HG03060 (cell line): ENCODE results near the gene ST6GAL2.

Experiments
- ATAC-seq: cut with Tn5 transposase; IDR thresholded peaks from one replicate; pipeline ENCODE4 v1.9.1; 2021; ENCODE audit warnings: low read depth, moderate number of reproducible peaks; ENCODE audit not compliant: unreplicated experiment

Gene ST6GAL2, protein sequence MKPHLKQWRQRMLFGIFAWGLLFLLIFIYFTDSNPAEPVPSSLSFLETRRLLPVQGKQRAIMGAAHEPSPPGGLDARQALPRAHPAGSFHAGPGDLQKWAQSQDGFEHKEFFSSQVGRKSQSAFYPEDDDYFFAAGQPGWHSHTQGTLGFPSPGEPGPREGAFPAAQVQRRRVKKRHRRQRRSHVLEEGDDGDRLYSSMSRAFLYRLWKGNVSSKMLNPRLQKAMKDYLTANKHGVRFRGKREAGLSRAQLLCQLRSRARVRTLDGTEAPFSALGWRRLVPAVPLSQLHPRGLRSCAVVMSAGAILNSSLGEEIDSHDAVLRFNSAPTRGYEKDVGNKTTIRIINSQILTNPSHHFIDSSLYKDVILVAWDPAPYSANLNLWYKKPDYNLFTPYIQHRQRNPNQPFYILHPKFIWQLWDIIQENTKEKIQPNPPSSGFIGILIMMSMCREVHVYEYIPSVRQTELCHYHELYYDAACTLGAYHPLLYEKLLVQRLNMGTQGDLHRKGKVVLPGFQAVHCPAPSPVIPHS

DNA sequence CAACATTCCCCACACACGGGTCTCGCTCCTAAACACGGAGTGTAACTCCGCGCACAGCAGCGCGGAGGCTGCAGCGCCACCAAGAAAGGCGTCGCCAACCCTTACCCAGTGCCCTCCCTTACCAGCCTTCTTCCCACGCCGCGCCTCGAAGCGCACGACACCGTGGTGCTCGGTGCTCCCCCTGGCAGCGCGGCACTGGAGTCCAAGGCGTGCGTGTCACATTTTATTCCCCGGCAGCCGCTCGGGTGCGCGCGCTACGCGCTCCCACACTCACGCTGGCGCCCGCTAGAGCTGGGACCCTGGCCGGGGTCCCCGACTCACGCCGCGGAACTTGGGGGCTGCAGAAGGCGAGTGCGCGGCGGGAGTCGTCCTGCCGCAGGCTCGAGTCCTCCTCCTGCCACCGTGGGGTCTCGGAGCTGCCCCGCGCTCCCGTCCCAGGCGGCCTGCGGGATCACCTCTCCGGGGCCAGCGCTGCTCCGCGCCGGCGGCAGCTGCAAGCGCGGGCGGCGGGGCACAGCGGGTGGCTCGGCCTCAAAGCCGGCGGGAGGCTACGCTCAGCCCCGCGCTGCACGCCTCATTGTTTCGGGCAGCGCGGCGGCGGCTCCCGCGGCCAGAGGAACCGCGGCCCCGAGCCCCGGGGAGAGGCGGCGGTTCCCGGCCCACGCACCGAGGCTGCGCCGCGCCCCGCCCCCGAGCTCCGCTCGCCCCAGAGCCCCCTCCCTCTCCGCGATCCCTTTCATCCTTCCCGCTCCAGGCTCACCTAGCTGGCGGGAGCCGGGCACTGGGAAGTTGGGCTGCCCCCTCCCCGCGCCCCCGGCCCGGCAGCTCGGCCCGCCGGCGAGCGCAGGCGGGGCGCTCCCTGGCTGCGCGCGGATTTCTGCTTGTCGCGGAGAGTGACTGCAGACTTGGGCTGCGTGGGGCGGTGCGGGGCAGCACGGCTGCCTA is at the start of gene ST6GAL2:
TSS of gene ST6GAL2 (minus strand) at position 197 of the 945 bp plus-strand sequence. CDS start 42,190 bp downstream, outside the sequence.
- ATAC-seq: no peak

DNA sequence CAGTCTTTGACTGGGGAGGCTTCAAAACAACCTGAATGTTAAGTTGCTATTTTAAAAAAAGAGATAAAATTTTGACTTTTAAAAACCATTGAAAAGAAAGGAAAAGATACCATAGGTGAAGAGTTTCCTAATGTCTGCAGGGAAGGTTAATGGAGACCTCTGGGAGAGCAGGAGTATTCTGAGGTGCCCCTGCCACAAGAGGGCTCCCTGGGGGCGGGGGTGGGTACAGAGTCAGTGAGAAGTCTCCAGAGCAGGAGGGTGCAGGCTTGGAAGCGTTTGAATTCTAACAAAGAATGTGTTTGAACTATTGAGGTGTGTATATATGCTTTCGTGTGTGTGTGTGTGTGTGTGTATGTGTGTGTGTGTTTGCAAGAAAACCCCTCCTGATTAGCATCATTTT is 46.7 kb upstream of the ST6GAL2 start:
- ATAC-seq: no peak

DNA sequence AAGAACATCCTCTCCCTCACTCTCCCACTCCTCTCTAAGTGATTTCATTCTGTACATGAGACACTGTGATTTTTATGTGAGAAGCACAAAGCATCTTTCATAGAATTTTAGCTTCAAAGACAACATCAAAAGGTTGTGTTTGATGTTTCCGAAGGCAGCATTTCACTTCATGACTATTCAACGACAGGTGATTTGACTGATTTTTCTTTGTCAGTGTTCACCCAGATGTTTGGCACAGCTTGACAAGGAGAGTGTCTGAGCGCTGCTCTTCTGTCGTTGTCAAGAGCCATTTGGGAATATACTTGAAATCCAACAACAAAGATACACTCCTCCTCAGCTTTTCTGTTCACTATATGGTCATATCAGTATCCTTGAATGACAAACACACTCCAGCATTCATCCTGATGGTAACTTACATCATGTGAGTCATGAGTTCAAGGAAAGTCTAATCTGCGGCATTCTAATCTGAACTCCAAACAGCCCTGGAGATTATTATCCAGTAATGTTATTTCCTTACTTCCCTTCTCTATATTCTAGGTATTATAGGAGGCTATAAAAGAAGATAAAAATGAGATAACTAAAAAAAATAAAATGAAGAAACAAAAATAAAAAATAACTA is 45.9 kb upstream of the ST6GAL2 start:
- no peak for ATAC-seq

DNA sequence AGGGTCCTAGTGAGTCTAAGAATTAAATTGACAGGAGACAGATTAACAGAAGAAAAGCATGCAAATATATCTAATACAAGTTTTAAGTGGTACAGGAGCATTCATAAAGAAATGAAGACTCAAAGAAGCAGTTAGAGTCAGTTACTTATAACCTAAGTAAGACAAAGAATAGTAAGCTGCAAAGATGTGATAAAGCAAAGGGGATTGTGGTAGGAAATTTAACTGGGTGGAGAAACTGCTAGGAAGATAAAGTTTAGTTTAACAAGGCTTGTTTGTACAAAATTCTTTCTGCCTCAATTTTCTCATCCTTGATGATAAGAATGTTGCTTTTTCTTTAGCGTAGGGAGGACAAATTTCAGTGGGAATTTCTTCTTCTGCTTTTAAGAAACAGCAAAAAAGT is 35.5 kb upstream of the ST6GAL2 start:
- no peak for ATAC-seq

DNA sequence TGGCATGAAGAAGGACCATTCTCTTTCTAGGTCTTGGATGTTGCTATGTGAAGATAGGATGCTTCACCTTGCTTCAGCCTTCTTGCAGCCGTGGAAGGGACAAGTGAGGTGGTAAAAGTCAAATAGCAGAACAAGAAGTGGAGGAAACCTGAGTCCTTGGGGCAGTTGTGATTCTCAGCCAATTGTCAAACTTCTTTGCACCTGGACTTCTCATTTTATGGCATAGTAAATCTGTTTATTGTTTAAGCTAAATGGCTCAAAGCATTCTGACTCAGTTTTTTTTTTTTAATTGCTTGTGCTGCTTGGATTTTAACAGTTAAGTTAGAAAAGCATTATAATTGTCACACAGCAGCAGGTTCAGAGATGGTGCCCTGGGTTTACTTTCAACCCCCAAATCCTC is 33.0 kb upstream of the ST6GAL2 start:
- no peak for ATAC-seq

DNA sequence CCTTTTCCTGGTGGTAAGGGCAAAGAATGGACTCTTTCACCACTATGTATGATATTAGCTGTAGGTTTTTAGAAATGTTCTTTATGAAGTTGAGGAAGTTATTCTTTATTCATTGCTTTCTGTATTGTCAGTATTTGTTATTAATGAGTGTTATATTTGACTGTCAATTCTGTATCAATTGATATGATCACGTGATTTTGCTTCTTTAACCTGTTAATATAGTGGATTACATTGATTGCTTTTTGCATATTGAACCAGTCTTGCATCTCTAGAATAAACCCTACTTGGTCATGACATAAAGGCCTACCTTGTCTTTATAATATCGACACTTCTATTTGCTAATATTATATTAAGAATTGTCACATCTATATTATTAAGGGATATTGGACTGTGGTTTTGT is 18.3 kb upstream of the ST6GAL2 start:
- no peak for ATAC-seq

DNA sequence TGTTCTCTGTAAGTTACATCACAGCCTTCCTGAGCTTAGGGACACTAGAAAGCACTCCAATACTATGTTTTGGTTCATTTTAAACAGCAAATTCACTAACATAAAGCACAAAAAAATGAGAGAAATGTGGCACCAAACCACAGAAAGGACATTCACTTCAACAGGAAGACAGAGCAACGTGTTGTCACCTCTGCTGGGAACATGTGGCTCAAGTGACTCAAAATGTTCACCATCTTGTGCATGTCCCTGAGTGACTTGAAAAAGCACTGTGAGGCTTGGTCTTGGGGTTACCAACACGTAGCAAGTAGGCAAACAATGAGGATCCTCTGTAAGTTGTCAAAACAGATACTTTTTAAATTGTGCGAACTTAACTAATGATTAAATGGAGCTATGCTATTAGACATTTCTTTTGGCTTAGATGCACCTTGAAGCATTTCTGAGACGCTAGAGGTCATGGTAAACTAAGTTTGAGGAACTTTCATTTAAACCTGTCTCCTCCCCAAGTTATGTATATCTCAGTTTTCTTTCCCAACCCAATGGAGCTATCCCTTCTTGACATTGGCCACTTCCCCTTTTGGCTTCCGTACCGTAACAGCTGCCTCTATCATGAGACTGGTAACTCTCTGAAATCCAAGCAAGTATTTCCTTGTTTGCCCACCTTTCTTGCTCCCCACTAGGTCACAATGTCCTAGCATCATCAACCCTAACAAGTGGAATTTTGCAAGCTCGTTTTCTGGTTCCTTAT is 14.0 kb upstream of the ST6GAL2 start:
- no peak for ATAC-seq

DNA sequence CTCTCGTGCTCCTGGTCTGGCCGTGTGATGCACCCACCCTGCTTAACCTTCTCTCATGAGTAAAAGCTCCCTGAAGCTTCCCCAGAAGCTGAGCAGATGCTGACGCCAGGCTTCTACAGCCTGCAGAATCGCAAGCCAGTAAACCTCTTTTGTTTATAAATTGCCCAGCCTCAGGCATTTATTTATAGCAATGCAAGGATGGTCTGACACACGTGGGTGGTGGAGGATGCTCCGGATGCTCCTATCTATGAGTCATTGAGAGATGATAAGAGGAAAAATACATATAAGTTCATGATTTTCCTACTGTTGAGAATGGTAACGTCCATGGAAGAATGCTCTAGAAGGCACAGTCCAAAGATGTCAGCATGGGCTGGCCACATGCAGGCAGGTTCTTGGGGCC is 8.6 kb upstream of the ST6GAL2 start:
- no peak for ATAC-seq

DNA sequence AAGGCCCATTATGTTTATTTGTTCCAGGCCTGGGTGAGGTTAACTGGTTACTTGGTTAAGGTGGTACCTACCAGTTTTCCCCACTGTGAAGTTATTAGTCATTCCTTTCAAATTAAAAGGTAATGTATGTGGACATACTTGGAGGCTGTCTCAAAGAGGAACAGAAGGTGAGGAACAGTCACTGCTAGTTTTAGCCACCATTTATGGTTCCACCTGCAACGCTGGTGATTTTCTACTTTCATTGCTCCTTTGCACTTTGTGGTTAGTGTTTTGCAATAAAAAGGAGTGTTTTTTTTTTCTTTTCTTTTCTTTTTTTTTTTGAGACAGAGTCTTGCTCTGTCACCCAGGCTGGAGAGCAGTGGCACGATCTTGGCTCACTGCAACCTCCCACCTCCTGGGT is 6.1 kb upstream of the ST6GAL2 start:
- no peak for ATAC-seq

DNA sequence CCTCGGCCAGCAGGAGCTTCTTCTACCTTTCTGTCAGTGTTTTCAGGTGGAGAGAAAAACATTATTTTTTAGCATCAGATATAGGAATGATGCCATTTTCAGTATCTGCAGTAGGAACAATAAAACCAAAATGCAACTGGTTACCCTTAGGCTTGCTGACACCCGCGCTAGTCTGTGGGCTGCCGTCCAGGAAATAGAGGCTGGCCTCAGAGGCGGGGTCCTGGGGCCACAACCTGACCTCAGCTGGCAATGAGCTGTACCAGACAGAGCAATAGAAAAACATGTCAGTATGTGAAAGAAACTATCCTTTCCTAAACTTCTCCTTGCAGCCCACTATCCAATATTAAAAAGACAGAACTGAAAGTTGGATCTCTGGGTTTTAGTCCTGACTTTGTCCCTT is 4.6 kb upstream of the ST6GAL2 start:
- no peak for ATAC-seq

DNA sequence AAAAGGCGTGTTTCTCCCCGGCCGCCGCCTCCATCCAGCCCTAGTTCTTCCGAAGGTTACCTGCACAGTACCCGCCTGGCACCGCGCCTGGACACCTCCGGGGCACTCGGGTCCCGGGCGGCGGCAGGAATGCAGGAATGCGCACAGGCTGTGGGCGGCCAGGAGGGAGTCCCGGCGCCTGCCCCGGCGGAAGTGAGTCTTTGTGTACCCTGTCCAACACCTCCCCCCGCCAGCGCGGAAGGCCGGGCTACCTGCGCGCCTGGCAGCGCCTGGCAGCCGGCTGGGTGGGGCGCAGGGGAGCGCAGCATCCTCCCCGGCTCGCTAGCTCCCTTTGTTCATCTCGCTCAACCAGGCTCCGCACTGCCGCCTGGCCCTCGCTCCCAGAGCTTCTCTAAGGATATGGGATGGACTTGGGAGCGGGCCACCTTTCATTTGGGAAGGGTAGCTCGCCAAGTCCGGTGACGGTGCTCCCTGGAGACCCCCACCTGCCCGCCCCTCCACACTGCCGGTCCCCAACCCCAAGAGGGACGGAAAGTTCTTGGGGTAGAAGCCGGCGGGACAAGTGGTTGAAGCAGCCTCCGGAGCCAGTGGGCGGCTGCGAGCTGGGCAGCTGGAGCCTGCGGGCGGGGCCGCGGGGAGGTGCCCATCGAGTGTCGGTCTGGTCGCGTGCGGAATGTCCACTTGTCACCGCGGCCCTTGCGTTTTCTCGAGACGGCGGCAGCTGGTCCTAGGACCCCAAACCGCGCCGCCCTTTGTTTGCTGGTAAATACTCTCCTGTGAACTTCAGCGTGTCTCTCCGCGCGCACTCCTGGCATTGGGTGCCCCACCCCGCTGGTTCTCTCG is 1.2 kb upstream of the ST6GAL2 start:
- no peak for ATAC-seq

DNA sequence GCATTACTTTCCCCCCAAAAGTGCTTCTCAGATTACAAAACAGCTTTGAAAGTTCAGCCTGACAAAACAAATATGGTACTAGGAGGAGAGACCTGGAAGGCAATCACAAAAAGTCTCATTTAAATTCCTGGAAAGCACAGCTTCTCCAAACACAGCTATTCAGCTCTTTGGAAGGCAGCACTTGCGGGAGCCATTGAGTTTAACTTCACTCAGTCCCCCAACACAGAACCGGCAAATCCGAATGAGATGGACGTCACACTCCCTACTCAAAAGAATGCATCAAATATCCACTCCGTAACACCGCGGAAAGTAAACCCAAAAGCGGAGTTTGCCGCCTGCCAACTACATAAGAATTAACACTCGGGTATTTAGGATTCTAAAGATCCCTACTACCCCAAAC is 638 bp downstream of the ST6GAL2 start:
- ATAC-seq: no peak

DNA sequence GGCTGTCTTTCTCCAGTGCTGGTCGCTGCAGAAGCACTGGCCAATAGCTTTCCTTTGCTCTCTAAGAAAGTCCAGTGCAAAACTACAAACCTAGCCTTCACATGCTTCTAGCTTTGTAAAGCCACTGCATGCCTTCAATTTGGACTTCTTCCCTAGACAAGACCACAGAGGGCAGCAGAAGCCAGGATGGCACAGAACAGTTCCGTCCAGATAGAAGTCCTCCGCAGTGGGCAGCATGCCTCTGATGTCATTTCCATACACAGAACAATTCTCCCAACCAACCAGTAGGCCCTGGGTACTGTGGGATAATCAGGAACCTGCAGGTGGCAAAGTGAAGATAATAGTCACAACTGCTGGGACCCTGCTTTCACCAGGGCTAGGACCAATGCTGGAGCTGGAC is 3.3 kb downstream of the ST6GAL2 start:
- ATAC-seq: no peak

DNA sequence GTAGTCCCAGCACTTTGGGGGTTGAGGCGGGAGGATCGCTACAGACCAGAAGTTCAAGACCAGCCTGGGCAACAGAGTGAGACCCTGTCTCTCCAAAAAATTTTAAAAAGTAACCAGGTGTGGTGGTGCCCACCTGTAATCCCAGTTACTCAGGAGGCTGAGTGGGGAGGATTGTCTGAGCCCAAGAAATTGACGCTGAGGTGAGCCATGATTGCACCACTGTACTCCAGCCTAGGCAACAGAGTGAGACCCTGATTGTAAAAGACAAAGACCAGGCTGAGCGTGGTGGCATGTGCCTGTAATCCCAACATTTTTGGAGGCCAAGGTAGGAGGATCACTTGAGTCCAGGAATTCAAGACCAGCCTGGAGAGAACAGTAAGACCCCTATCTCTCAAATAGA is 7.8 kb downstream of the ST6GAL2 start:
- ATAC-seq: no peak

DNA sequence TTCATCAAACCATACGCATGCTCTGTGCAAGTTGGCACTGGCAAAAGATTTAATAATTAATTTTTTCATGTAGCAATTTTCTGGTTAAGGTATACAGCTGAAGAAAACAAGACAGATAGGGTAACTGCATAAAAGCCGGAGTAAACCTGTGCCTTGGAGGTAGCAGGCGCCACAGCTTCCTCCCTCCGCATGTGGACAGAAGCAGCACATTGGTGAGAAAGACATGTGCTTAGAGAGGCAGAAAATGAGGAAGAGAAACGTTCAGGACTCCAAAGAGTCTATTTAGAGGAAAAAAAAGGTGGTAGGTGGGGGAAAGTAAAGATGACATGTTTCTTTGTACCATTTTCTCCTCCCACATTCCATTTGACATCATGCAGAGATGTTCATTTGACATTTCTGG is 9.3 kb downstream of the ST6GAL2 start:
- ATAC-seq: no peak

DNA sequence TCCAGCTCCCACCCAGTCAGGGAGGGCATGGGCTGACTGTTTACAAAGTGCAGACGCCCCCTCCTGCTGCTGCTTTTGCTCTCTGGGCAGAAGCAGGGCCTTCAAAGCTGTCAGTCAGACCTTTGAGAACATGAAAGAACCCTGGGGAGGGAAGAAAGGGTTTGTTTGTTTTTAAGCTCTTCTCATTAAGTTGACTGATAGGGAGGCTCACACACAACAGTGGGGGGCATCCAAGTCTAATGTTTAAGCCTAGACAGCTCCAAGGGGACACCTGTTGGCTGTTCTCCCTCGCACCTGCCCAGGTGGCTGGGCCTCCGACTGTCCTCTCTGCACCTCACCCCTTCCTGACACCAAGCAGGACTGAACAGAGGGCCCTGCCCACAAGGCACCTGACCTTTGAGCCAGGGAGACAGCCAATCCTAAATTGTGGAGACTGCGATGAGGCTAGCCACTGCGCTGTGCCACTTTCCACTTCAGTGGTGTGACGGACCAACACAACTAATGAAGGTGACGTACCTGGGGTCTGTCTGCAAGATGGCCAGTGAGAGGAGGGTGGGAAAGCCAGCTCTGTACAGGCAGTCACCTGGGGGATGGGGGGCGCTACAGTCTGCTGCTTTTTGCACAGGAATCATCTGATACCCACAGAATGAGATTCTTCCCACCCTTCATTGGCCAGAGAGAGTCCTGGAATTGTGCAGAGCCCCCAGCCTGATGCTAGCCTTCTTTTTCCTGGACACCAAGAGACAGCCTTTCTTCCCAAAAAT is 16.3 kb downstream of the ST6GAL2 start:
- no peak for ATAC-seq

DNA sequence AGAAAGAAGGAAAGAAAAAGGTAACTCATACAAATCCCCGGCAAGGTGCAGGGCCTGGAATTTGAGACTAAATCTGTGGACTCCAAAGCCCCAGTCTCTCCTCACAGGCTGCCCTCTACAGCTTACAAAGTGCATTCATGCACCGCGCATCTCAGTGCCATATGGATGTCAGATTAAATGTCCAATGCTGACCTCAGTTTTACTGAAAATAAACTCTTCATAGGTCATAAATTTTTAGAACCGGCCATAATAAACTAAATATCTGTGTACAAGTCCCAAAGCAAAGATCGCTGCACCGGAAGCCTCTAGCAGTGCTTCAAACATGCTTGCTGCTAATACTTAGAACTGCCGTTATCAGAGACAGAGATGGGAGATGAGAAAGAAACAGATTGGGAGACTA is 17.7 kb downstream of the ST6GAL2 start:
- no peak for ATAC-seq

DNA sequence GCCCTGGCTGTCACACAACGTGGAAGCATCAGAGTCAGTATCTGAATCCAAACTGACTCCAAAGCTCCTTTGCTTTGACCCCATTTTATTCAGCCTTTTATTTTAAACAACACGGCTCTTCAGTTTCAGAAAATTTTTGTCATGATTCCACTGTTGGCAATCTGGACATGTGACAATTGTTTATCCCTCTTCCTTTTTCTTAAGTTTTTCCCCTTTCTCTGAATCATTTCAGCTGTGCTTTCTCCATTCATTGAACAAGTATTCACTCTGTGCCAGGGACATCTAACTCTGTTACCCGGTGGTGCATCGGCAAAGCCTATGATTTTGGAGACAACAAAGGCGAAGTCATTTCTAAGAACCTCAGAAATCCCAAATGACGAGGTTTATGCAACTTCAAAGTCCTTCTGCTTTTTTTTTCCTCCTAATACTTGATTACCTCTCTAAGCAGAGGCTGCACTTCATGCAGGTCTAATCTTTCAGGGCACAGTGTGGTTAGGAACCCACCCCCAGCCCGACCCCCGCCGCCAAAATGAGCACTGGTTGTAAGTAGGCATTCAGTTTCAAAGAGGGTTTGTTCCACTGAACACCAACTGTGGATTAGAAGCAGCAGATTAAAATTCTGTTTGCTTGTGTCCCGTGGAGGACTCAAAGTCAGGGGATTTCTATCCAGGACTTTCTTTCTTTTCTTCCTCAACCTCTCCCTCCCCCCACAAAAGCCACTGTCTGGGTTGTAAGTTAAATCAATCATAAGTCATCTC is 18.6 kb downstream of the ST6GAL2 start:
- ATAC-seq: no peak
